Skeletal muscle cell (primary cell): Measurements from ENCODE around the gene CHD9.

ENCODE experiments used
- DNase-seq: peaks from one replicate; pipeline ENCODE4 v3.0.0-alpha.2; 2010; ENCODE audit warnings: low read depth
- H3K4me3 ChIP-seq: 2 replicates; pipeline ENCODE4 v1.5.1; 2011; ENCODE audit warnings: low read depth, mild to moderate bottlenecking, control low read depth, low read length, moderate library complexity

CHD9 gene

DNA sequence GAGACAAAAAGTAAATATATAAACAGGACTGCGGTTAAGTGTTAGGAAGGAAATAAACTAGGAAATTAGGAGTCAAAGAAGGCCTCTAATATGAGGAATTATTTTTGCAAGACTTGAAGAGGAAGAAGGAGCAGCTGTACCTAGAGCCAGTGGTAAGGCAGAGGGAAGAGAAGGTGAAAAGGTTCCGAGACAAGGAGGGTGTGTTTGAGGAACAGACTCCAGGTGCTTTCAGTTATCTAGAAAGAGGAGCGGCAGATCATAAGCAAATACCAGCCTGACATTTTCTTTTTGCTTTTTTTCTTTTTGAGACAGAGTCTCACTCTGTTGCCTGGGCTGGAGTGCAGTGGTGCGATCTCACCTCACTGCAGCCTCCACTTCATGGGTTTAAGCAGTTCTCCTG lies 61.0 kb downstream of the CHD9 start:
- H3K4me3 ChIP-seq: no peak overlapping the region
- no peak for DNase-seq

DNA sequence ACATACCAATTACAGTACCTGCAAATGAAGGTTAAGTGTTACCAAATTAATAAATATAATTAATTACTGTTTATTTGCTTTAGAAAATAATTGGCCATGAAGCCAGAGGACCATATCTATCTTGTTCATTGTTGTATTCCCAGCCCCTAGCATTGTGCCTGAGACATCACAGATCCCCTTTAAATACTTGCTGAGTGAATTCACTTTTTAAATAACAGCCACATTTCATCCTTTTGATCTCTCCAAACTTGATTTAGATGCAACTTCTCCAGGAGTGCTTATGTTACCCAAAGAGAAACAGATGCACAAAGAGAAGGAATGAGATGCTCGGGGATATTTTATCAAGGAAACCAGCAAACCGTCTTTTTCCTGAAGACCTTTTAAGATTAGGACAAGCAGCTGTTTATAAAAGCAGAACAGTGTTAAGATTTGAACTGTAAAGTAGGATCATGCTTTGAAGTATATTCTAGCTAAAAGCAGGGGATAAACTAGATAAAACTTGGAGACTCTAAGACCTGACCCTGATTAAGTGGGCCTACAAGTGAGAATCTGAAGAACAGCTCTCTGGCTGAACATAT lies 66.3 kb downstream of the CHD9 start:
- DNase-seq: no peak
- H3K4me3 ChIP-seq: no peak overlapping the region

DNA sequence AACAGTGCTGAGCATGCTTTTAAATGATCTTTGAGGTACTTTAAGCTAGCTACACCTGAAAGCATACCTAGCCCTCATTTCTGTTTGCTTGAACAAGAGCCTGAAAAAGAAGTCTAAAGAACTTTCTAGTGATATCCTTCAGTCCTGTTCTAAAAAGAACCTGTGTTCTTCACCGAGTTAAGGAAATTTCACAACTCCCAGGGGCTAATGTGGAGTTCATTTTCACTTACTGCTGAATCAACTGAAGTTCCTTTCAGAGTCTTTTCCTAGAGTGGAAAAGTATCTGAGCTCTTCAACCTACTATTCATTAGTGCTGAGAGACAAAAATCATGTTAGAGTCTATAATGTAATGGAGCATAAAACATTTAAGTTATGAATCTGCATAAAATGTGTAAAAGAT lies 66.9 kb downstream of the CHD9 start:
- no peak overlapping the region for H3K4me3 ChIP-seq
- no peak for DNase-seq

DNA sequence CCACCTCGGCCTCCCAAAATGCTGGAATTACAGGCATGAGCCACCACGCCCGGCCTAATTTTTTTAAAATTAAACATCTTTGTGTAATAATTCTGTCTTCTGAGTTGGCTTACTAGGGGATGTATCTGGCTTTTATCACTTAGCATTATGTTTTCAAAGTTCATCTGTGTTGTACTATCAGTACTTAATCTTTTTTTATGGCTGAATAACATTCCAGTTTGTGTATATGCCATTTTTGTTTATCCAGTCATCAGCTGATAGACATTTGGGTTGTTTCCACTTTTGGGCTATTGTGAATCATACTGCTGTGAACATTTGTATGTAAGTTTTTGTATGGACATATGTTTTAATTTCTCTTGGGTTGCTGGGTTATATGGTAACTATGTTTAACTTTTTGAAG lies 69.0 kb downstream of the CHD9 start:
- H3K4me3 ChIP-seq: no peak overlapping the region
- DNase-seq: no peak

DNA sequence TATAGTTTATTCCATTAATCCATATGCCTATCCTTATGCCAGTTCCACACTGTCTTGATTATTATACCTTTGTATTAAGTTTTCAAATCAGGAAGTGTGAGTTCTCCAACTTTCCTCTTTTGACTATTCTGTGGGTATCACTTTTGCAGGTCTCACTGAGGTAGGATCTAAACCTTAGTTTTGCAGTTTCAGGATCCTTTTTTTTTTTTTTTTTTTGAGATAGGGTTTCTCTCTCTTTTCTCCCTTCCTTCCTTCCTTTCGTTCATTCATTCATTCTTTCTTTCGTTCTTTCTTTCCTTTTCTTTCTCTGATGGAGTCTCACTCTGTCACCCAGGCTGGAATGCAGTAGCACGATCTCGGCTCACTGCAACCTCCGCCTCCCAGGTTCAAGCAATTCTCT lies 71.6 kb downstream of the CHD9 start:
- H3K4me3 ChIP-seq: no peak overlapping the region
- DNase-seq: no peak

DNA sequence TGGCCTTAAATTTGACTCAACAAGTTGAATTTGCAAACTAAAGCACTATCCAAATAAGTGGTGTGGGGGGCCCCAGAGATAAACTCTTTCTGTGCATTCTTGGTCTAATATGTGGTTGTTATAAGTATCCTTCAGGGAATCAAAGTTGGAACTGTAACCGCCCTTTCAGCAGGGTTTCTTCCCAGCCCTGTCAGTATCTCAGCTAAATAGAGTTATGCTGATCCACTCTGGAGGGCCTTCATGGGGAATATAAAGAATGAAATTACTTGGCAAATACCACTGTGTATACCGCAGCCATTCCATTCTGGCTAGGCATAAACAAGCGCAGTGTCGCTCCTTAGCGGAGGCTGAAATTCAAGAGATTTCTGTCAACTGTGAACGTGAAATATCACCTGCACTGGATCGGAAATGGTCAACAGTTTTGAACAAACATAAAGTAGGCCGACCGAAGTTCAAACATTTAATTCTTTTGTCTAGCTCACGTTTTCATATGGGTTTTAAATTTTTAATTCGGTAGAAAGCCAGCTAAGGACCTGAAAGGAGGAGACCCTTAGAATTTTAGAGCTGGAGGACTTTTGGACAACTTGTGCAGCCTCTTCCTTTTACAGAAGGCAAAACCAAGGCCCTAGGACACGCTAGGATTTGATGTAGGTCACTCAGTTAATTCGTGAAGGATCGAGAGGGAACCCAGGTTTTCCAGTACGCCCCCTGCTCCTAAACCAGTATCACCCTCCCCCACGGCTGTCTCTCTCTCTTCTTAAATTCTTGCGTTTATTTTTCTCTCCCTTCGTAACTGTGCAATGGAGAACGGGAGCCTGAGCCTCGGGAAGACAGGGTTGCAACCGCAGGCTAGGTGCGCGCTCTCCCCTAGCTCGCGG lies 74.7 kb downstream of the CHD9 start:
- peak overlapping the region; percentile 45 for H3K4me3 ChIP-seq
- peak; percentile 75 for DNase-seq

DNA sequence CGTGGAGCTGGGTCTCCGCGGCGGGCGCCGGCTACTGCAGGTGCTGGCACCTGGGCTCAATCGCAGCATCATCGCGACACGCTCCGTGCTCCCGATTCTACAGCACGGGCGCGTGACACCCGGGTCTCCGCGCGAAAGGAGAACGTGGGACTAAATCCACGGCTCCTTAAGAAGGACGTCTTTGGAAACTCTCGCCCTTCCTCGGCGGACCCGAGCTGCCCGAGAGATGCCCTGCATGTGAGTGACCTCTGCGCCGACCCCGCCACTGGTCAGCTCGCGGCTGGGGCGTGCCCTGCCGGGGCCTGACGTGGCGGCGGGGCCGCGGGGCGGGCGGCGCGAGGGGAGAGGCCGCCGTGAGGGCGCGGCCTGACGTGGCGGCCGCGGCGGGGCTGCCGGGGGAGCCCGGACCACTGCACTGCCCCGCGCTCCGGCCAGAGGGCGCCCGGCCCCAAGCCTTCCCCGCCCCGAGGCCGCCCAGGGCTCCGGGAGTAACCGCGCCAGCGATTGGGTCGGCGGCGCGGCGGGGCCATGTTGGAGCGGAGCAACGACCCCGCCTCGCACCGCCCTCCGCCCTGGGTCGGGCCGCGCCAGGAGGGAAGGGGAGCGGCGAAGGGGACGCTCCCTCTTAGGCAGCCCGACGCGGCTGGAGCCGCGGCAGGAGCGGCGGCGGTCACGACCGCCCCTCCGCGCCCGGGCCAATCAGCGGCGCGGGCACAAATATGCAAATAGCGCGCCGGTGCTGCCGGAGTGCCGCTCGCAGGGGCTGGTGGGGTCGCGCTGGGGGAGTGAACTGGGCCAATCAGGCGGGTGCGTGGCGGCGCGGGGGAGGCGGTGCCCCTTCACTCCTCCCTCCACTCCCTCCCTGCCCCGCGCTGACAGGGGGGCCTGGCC lies 75.6 kb downstream of the CHD9 start:
- peak; percentile 91 for DNase-seq
- H3K4me3 ChIP-seq: peak overlapping the region; percentile 56

DNA sequence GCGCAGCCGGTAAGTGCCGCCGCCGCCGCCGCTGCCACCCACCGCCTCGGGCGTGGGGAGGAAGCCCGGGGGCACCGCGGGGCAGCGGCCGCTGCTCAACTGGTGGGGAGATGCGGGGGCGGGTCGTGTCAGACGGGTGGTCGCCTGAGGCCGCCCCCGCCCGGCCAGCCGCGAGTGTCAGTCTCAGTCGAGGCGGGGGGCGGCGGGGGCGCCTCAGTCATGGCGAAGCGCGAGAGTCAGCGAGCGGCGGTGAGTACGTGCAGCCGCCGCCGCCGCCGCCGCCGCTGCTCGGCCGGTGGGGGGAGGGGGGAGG lies 76.2 kb downstream of the CHD9 start:
- DNase-seq: no peak
- peak overlapping the region; percentile 56 for H3K4me3 ChIP-seq

DNA sequence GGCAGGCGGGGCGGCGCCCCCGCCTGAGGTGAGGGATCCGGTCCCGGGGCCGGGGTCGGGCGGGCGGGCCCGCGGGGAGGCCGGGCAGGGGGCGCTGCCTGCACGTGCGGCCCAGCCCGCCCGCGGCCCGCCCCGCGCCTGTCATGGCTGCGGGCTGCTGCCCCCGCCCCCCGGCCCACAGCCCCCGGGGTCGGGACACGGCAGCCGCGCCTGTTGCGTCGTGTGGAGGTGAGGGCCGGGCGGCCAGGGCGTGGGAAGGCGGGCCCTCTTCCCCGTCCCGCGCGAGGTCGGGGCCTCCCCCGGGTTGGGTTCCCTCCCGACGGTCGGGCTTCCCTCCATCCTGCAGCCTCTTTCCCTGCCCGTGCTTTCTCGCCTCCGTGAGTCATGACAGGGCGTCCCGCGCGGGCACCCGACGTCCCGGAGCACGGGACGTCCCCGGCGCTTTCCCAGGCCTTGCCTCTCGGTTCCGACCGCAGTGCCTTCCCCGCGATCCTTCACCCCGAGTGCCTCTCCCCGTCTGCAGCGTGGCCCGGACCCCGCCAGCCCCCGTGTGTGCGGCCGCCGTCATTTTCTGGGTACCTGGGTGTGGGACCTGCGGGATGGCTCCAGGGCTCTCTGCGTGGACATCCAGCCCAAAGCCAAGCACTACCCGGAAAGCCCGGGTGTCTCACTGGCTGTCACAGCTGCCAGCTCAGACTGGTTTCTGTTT lies 76.7 kb downstream of the CHD9 start:
- DNase-seq: no peak
- H3K4me3 ChIP-seq: peak overlapping the region; percentile 84

DNA sequence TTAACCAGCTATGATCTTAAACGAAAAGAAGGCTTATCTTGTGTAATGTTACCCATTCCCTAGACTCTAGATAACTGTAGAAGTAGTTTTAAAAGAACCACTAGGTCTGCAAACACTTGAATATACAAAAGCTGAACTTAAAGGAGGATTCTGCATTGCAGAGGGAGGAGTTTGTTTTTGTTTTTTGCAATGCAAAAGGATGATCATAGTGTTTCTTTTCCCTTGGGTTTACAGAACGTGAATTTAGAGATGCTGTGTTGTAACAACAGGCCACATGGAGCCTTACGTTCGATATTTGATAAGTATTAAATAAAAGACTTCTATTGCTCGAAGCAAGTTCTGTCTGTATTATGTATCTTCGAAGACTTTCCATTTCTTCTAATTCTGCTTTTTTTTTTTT lies 77.6 kb downstream of the CHD9 start:
- H3K4me3 ChIP-seq: peak overlapping the region; percentile 84
- no peak for DNase-seq

DNA sequence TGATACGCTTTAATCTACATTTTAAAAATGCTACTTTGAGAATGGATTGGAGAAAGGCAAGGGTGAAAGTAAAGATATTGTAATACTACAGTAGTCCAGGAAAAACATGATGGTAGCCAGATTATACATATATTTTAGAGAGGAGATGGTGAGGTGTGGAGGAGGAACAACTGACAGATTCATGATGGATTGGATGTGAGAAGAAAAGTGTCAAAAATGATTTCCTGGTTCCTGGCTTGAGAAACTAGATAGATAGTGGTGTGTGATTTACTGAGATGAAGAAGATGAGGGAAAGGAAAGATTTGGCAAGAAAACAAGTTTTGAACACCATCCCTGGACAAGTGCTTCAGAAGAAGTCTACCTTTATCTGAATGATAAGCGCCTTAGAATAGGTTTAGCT lies 80.5 kb downstream of the CHD9 start:
- no peak for DNase-seq
- H3K4me3 ChIP-seq: no peak overlapping the region

DNA sequence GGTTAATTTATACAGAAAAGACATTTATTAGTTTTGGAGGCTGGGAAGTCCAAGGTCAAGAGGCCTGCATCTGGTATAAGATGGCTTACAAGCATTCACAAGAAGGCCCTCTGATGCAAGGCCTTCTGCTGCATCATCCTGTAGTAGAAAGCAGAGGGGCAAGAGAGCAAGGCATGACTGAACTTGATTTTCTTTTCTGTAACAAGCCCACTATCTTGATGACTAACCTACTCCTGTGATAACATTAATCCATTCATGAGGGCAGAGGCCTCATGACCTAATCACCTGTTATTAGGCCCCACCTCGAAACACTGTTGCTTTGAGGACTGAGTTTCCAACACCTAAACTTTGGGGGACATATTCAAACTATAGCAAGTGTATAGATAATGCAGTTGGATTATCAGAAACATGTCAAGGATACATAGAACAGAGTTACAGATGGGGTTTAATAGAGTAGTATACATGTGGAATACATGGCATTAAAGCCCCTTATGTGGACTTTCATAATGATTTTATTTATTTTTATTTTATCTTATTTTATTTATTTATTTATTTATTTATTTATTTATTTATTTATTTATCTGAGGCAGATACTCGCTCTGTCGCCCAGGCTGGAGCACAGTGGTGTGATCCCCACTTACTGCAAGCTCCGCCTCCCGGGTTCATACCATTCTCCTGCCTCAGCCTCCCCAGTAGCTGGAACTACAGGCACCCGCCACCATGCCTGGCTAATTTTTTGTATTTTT lies 88.2 kb downstream of the CHD9 start:
- H3K4me3 ChIP-seq: no peak overlapping the region
- no peak for DNase-seq

DNA sequence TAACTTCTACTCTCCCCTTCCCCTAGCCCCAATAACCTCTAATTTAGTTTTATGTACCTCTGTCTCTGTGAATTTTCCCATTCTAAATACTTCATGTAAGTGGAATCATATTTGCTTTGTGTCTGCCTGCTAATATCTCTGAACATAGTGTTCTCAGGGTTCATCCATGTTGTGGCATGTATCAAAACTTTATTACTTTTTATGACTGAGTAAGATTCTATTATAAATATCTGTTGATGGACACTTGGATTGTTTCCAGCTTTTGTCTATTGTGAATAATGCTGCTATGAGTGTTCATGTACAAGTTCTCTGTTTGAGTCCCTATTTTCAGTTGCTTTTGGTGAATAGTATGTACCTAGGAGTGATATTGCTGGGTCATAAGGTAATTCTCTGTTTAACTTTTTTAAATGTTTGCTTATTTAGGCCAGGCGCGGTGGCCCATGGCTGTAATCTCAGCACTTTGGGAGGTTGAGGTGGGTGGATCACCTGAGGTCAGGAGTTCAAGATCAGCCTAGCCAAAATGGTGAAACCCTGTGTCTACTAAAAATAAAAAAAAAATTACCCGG lies 92.8 kb downstream of the CHD9 start:
- DNase-seq: no peak
- no peak overlapping the region for H3K4me3 ChIP-seq

DNA sequence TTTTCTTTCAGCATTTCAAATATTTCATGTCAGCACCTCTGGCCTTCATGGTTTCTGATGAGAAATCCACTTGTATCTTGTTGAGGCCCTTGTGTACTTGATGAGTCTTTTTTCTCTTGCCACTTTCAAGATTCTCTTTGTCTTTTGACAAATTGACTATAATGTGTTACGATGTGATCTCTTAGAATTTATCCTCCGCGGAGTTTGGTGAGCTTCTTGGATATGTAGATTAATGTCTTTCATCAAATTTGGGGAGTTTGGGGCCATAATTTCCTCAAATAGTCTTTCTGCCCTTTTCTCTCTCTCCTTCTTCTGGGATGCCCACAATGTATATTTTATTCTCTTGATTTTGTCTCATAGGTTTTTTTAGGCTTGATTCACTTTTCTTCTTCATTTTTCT lies 96.0 kb downstream of the CHD9 start:
- H3K4me3 ChIP-seq: no peak overlapping the region
- DNase-seq: no peak

DNA sequence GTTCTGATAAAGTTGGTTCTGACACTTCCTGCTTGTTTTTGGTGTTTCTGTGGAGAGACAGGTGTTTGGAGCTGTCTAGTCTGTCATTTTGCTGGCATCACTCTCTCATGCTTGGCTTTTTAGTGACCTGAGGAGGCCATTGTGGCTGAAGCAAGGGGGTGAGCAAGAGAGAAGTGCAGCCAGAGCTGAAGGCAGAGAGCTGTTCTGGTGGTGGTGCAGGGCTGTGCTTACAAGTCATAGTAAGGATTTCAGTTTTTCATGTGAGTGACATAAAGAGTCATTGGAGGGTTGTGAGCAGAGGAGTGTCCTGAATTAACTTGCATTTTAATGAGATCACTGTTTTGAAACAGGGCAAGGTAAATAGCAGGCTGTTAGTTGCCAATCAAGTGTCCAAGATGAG lies 97.5 kb downstream of the CHD9 start:
- H3K4me3 ChIP-seq: no peak overlapping the region
- no peak for DNase-seq

DNA sequence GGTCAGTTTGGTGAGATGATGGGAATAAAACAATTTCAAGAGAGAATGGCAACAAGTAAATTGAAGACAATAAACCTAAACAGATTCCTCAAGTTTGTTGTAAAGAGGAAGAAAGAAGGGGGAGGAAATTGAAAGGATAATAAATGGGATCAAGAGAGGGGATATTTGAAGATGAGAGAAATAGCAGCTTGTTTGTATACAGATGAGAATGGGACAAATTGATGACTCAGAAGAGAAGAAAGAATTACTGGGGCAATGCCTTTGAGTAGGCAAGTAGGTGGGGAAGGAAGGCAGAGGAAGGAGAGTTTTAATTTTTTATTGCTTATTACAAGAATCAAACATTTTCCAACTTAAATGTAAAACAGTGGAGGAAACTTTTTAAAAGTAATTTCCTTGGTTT lies 98.3 kb downstream of the CHD9 start:
- no peak for DNase-seq
- H3K4me3 ChIP-seq: no peak overlapping the region

DNA sequence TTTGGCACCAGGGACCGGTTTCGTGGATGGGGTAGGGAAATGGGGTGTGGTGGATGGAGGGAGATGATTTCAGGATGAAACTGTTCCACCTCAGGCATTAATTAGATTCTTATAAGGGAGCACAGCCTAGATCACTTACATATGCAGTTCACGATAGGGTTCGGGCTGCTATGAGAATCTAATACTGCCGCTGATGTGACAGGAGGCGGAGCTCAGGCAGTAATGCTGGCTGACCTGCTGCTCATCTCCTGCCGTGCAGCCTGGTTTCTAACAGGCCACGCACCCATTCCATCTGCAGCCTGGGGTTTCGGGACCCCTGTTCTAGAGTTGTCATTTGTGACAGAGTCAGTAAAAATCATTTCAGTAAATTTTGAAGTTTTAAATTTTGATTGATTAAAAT lies 99.7 kb downstream of the CHD9 start:
- no peak for DNase-seq
- H3K4me3 ChIP-seq: no peak overlapping the region

DNA sequence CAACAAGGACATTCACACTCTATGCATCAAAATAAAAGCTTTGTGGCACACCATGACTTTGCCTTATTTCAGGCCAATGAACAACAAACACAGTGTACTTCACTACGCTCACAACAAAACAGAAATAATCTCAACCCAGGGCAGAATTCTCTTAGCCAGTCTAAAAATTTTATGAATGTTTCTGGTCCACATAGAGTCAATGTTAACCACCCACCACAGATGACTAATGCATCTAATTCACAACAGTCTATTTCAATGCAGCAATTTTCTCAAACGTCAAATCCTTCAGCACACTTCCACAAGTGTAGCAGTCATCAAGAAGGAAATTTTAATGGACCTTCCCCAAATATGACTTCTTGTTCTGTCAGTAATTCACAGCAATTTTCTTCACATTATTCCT lies 101.7 kb downstream of the CHD9 start:
- DNase-seq: no peak
- H3K4me3 ChIP-seq: no peak overlapping the region
